HG03103 (cell line): ENCODE data around the gene PERM1.
"Not testable (repeated sequence)": the region's sequence is repeated elsewhere in the genome, so short reads cannot be mapped to it uniquely, and the experiment has no call there.

Experiments
- ATAC-seq: cut with Tn5 transposase; IDR thresholded peaks from one replicate; pipeline ENCODE4 v1.9.1; 2021; ENCODE audit warnings: low read depth; ENCODE audit not compliant: unreplicated experiment

PERM1 gene

GRCh38 chr1:950881-951280 lies 31.0 kb downstream of the PERM1 start:
- no peak for ATAC-seq

GRCh38 chr1:950268-950667 lies 31.6 kb downstream of the PERM1 start:
- no peak for ATAC-seq

DNA sequence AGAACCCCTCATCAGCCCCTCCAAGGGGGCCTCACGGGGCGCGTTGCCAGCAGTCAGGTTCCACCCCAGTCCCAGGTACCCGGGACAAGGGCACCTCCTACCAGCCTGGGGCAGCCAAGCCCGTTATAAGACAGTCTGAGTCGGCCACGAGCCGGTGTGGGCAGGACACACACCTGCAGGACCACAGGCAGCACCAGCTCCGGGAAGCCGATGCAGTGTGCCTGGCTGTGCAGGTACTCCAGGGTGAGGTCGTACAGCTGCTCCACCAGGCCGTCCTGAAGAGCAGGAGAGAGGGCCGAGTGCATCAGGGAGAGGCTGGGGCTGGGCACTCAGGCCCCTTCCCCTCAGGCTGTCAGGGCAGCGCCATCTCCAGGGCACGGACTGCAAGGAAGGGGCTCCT lies 33.9 kb downstream of the PERM1 start:
- ATAC-seq: no peak

GRCh38 chr1:946811-947210 lies 35.1 kb downstream of the PERM1 start:
- not testable (repeated sequence) for ATAC-seq

DNA sequence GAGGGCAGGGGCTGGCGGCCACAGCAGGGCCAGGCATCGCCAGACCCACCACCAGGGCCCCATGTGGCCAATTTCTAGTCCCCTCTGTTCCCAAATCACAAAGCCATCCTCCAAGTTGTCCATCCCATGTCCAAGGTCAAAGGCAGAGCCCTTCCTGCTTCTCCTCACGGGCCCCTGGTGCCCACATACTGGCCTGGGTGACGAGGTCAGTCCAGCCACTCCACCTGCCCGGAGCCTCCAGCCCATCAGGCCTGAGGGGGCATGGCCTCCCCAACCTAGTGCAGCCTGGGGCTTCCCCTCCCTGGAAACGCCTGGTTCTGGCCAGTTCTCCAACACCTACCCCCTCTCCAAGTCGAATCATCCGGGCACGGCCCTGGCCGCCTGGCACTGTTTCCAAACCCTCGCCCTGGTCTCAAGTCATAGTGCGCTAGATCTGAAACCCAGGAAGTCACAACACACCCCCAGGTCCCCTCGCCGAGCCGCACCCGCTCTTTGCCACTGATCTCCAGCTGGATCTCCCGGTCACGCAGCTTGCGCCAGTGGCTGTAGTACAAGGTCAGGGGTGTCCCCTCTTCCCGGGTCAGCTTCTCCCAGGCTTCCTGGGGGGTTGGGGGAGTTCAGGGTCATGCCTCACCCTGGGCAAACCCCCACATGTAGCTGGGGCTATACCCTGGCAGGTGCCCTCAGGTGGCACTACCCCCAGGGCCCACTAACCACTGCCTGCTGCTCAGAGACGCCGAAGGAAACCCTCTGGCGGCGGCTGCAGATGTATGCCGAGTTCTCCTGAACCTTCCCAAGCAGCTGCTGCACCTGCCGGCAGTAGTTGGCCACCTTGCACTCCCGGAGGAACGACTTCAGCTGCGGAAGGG lies 36.0 kb downstream of the PERM1 start:
- ATAC-seq: no peak

- no peak for ATAC-seq
These were observed 37.3 kb downstream of the PERM1 start for GRCh38 chr1:944341-945325.

DNA sequence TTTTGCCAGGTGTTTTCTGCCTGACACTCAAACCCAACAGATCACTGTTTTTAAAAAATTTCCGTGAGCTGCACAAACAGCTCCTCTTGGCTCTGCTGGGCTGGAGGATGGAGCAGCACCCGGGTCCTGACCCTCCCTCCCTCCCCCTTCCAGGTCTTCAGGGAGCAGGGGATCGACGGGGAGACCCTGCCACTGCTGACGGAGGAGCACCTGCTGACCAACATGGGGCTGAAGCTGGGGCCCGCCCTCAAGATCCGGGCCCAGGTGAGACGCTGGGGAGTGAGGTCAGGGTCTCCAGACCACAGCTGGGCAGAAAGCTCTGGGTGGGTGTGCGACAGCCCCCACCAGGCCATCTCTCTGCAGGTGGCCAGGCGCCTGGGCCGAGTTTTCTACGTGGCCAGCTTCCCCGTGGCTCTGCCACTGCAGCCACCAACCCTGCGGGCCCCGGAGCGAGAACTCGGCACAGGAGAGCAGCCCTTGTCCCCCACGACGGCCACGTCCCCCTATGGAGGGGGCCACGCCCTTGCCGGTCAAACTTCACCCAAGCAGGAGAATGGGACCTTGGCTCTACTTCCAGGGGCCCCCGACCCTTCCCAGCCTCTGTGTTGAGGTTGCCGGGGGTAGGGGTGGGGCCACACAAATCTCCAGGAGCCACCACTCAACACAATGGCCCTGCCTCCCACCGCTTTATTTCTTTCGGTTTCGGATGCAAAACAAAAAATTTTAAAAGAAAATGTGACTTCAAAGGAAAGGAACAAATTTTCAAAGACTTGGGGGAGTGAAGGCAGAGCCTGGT lies 38.1 kb downstream of the PERM1 start:
- no peak for ATAC-seq

DNA sequence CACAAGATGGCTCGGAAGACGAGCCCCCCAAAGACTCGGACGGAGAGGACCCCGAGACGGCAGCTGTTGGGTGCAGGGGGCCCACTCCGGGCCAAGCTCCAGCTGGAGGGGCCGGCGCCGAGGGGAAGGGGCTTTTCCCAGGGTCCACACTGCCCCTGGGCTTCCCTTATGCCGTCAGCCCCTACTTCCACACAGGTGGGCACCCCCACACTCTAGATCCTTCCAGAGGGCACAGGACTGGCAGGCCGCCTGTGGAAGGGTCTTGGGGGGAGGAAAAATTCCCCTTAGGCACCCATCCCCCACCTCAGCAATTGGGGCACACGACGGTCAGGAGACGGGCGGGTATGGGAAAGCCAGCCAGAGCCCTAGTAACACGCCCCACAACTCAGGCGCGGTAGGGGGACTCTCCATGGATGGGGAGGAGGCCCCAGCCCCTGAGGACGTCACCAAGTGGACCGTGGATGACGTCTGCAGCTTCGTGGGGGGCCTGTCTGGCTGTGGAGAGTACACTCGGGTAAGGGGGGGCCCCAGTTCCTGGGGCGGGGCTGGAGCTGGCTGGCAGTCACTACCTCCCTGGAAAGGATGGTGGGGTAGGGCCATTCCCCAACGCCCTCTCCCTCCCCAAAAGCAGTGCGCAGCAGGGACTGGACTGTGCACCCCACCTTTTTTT lies 38.9 kb downstream of the PERM1 start:
- ATAC-seq: no peak

DNA sequence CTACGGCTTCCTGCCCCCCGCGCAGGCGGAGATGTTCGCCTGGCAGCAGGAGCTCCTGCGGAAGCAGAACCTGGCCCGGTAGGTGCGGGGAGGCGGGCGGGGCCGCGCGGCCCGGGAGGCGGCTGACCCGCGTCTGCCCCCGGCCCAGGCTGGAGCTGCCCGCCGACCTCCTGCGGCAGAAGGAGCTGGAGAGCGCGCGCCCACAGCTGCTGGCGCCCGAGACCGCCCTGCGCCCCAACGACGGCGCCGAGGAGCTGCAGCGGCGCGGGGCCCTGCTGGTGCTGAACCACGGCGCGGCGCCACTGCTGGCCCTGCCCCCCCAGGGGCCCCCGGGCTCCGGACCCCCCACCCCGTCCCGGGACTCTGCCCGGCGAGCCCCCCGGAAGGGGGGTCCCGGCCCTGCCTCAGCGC lies 39.5 kb downstream of the PERM1 start:
- no peak for ATAC-seq

- no peak for ATAC-seq
These were observed 40.1 kb downstream of the PERM1 start for GRCh38 chr1:941588-942383.

DNA sequence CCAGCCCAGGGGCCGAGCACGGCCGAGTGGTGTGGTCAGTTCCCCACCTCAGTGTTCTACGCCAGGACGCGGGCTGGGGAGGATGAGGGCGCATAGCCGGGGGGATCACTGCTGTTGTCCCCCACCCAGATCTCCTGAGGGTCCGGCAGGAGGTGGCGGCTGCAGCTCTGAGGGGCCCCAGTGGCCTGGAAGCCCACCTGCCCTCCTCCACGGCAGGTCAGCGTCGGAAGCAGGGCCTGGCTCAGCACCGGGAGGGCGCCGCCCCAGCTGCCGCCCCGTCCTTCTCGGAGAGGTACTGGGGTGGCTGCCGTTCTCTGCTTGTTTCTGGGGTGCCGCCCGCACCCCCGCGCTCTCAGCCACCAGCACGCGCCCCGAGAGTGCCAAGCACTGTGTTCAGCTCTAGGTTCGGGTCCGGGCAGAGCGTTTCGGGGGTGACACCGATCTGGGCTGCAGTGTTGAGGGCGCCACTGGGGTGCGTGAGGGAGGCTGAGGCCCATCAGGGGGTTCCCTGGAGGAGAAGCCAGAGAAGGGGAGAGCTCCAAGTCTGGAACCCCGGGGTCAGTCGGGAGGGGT lies 40.8 kb downstream of the PERM1 start:
- ATAC-seq: no peak

GRCh38 chr1:940107-941014 lies 41.5 kb downstream of the PERM1 start:
- no peak for ATAC-seq

DNA sequence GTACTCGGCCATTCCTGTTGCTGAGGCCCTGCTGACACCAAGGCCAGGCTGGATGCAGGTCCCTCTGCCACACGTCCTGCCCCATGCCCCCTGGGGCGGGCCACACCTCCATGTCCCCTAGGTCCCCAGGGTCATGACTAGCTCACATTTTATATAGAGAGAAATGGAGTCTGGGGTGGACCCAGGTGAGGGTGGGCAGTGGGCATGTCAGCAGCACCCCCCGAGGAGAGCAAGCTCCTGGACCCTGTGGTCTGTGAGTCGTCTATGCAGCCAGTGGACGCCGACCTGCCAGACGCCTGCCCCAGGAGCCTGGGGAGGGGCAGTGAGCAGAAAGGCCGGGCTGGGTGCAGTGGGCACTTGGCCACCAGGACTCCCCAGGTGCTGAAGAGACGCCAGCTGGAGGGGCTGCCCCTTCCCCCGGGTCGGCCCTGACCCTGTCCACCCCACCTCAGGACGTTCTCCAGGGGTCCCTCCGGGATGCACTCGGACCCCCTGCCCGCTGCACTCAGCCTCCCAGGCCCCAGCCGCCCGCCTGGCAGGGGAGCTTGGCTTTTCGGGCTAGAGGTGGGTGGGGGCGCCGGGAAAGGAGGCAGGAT lies 42.3 kb downstream of the PERM1 start:
- no peak for ATAC-seq

DNA sequence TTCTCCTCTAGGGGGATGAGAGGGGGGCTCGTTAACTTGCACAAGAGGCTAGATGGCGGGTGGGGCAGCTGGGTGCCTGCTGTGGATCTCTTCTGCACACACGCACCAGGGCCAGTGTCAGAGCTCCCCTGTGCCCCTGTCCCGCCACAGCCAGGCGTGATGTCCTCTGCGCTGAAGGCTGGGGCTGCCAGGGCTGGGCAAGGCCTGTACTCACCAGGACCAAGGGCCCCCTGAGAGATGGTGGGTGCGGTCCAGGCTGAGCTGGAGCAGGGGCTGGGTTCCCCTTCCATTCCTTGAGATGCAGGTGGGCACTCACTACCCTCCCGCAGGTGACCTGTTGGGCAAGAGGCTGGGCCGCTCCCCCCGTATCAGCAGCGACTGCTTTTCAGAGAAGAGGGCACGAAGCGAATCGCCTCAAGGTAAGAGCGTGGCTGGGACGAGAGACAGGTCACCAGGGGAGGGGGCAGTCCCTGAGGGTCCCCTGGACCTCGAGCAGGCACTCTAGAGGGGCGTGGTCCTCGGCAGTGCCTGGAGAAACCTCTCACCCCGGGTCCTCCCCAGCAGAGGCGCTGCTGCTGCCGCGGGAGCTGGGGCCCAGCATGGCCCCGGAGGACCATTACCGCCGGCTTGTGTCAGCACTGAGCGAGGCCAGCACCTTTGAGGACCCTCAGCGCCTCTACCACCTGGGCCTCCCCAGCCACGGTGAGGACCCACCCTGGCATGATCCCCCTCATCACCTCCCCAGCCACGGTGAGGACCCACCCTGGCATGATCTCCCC lies 43.0 kb downstream of the PERM1 start:
- no peak for ATAC-seq

- ATAC-seq: no peak
These were observed 43.7 kb downstream of the PERM1 start for GRCh38 chr1:938088-938683.

DNA sequence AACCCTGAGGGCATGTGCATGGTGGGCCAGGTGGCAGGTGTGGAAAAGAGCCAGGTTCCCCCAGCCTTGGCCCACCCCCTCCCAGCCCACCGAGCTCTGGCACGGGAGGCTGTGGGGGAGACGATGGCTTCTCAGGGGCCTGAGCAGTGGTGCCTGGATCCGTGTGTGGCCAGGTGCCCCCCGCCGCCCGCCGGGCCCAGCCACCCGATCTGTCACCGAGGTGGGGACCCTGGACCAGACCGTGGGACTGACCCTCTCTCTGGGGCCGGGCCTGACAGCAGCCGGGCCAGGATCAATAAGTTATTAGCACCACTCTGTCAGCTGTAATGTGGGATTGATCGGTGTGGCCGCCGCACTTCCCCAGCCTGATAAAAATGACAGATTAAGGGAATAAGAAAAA lies 44.4 kb downstream of the PERM1 start:
- ATAC-seq: no peak
